ENCODE measurements around the gene HEYL. TPM values are rescaled to one million over a fixed set of nuclear protein-coding genes. Genes with fewer than 3 reads are reported as not detected.

HEYL gene
- 1 to 10 TPM in 4 of 6 experiments, under 1 TPM in 2; 0.98 to 2.6 (median 1.6) TPM for total RNA-seq
- long read RNA-seq, partial matches to known transcripts = 0 of 1 reads
- long read RNA-seq, other reads (novel, unspliced or antisense) = 0 of 1 reads

DNA sequence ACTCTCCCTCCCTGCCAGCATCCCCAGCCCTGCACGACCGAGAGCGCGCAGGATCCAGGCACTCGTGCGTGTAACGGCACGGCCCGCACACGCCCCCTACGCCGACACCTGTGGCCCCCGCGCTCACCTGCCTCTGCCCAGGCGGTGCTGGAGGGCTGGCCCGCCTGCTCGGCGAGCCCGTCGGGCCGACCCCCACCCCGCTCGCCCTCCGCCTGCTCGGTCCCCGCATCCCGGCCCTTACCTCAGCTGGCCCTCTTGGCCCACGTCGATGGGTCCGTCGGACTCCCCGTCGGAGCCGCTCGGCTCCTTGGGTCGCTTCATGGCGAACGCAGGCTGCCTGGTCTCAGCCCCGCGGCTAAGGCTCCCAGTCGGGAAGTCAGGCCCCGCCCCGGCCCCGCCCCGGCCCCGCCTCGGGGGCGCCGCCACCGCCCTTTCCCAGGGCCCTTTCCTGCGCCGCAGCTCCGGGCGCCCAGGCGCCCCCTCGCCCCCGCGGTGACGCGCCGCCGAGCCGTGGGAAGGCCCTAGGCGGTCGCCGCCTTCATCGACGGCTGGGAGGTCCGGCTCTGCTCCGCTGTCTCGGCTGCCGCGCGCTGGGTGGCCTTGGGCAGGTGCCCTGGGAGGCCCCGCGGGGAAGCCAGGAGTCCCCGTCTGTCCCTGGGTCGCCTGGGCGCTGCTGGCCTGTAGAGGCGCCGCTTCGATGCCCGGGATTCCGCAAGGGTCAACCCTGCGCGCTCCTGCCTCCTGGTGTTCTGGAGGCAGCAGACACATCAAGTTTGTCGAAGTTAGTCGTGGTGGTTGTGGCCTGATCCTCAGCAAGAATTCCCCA is at the start of gene HEYL:
Gene HEYL (minus strand): TSS at position 339 of the 826 bp plus-strand sequence. CDS start 18 bp downstream, at position 321.
- intact Hi-C loops (cut with DNase I) = no loop called here
- peak; percentile 69 to 81 (median 74) for ATAC-seq
- H3K36me3 ChIP-seq = no peaks in the 10 kb centered on the region
- peak in 2 of 3 donors; percentile 57 to 63 for DNase-seq
- peak within 1 kb of the TSS; percentile 25 to 39 (median 28) for H3K4me3 ChIP-seq
- 18% methylated on average over 34 of the region's 88 CpGs for WGBS (ENCODE audit: insufficient coverage, low coverage, low lambda C conversion rate, missing lambda C conversion rate)
- H3K27me3 ChIP-seq = no peaks in the 10 kb centered on the region
- TF ChIP-seq, protein P1, sequence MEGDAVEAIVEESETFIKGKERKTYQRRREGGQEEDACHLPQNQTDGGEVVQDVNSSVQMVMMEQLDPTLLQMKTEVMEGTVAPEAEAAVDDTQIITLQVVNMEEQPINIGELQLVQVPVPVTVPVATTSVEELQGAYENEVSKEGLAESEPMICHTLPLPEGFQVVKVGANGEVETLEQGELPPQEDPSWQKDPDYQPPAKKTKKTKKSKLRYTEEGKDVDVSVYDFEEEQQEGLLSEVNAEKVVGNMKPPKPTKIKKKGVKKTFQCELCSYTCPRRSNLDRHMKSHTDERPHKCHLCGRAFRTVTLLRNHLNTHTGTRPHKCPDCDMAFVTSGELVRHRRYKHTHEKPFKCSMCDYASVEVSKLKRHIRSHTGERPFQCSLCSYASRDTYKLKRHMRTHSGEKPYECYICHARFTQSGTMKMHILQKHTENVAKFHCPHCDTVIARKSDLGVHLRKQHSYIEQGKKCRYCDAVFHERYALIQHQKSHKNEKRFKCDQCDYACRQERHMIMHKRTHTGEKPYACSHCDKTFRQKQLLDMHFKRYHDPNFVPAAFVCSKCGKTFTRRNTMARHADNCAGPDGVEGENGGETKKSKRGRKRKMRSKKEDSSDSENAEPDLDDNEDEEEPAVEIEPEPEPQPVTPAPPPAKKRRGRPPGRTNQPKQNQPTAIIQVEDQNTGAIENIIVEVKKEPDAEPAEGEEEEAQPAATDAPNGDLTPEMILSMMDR (IDR thresholded peaks at IDR 0.05) = peak in 2 of 4 donors; percentile 20 to 21
- peak; percentile 23 for TF ChIP-seq POLR2A (IDR thresholded peaks at IDR 0.05)
- H3K27ac ChIP-seq = no peak within 1 kb of the TSS
- H3K4me1 ChIP-seq = no peaks in the 10 kb centered on the region
- H3K9me3 ChIP-seq = no peaks in the 10 kb centered on the region

DNA sequence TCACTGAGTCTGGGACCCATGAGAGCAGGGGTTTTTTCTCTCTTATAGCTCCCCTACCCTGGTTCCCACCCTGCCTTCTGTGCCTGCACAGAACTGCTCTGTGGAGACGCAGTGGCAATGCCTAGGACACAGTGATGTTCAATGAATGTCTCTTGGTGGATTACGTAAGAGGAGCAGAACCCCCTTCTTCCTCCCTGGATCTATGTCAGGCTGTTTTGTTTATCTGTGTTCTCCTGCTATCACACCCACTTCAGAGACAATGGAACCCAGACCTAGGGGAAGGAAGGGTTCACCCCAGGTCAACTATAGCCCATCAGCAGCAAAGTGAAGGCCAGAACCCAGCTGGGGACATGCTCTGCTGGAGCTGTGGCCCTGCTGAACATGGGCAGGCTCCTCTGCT is 49.8 kb upstream of the HEYL start:
- Histone ChIP-seq H3K36me3 (no peaks in the 10 kb centered on the region), H3K9me3 (no peaks in the 10 kb centered on the region), H3K27me3 (peaks cover 0 to 19% of the 10 kb centered on the region in 2 donors), H3K4me3 (no peak overlapping the region), H3K27ac (no peak overlapping the region), H3K4me1 (peaks cover 0 to 11% (median 0%) of the 10 kb centered on the region in 4 donors)
- DNase-seq (no peak), ATAC-seq (no peak)
- WGBS (ENCODE audit: insufficient coverage, low coverage, low lambda C conversion rate, missing lambda C conversion rate) = 37% methylated on average over 2 of the region's 2 CpGs
- TF ChIP-seq, protein P1 (IDR thresholded peaks at IDR 0.05) = no peak
- no peak for TF ChIP-seq POLR2A (IDR thresholded peaks at IDR 0.05)
- intact Hi-C loops (cut with DNase I) = no loop called here

DNA sequence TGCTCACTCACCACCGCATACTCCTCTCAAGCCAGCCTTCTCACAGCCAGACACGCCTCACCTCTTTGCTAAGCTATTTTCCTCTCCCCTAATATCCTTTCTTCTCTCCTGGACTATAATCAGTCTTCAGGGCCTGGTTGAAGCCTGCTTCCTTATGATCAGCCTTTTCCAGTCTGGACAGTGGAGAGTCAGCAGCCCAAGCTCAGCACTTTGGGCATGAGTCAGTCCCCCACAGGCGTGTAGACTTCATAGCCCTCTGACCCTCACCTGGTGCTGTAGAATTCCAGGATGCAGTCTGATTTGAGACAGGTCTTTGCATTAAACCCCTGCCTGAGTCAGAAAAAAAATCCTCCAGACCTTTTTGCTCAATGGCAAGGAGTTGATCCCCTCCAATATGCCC is 49.3 kb upstream of the HEYL start:
- WGBS (ENCODE audit: insufficient coverage, low coverage, low lambda C conversion rate, missing lambda C conversion rate) = 53% methylated on average over 3 of the region's 3 CpGs
- Histone ChIP-seq H3K9me3 (no peaks in the 10 kb centered on the region), H3K4me1 (peaks cover 0 to 11% (median 0%) of the 10 kb centered on the region in 4 donors), H3K27ac (no peak overlapping the region), H3K4me3 (no peak overlapping the region), H3K36me3 (no peaks in the 10 kb centered on the region), H3K27me3 (peaks cover 0 to 19% of the 10 kb centered on the region in 2 donors)
- intact Hi-C loops (cut with DNase I) = no loop called here
- no peak for TF ChIP-seq POLR2A (IDR thresholded peaks at IDR 0.05)
- TF ChIP-seq, protein P1 (IDR thresholded peaks at IDR 0.05) = no peak
- DNase-seq = no peak
- no peak for ATAC-seq

DNA sequence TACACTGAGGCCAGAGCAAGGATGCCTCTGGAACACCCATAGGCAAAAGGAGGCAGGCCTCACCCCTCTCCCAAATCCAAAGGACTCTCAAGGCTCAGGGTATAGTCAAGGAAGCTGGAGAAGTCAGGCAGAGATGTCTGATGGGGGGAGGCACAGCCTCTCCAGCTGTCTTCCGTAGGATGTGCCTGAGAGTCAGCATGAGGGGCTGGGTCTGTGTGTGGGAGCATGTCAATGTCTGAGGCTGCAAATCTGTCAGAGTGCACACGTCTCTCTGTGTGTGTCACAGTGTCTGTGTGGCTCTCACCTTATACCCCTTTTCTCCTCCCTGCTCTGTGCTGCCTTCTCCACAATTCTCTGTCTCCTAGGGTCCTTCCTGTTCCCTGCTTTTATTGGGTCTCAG is 47.8 kb upstream of the HEYL start:
- Histone ChIP-seq H3K27me3 (peaks cover 0 to 15% of the 10 kb centered on the region in 2 donors), H3K9me3 (no peaks in the 10 kb centered on the region), H3K4me3 (no peak overlapping the region), H3K4me1 (peaks cover 0 to 11% (median 0%) of the 10 kb centered on the region in 4 donors), H3K36me3 (no peaks in the 10 kb centered on the region), H3K27ac (no peak overlapping the region)
- ATAC-seq = no peak
- no peak for DNase-seq
- no peak for TF ChIP-seq POLR2A (IDR thresholded peaks at IDR 0.05)
- TF ChIP-seq, protein P1 (IDR thresholded peaks at IDR 0.05) = no peak
- 50% methylated on average over 1 of the region's 2 CpGs for WGBS (ENCODE audit: insufficient coverage, low coverage, low lambda C conversion rate, missing lambda C conversion rate)
- intact Hi-C loops (cut with DNase I) = no loop called here
